HepG2 (cell line): ENCODE measurements around the gene FCER1G. TPM values are rescaled to one million over a fixed set of nuclear protein-coding genes. Genes with fewer than 3 reads are reported as not detected.

Source experiments
- CHD2 ChIP-seq: IDR thresholded peaks from 2 replicates; pipeline ENCODE4 v1.6.1; 2011; ENCODE audit warnings: low read depth, low read length, improper control_type of control experiment
- ELF4 ChIP-seq: sonication (generic); formaldehyde crosslinking; IDR thresholded peaks from 2 replicates; pipeline ENCODE4 v1.5.0; 2020; ENCODE audit warnings: missing genetic modification reagents, mild to moderate bottlenecking, moderate library complexity, borderline replicate concordance
- TAF15 ChIP-seq: fragments of 200-400 bp; formaldehyde crosslinking; IDR thresholded peaks from one replicate; pipeline ENCODE4 v1.6.1; 2018; ENCODE audit warnings: mild to moderate bottlenecking, low read depth, low read length; ENCODE audit not compliant: poor library complexity, severe bottlenecking
- YEATS4 ChIP-seq: sonication (generic); formaldehyde crosslinking; IDR thresholded peaks from 2 replicates; pipeline ENCODE4 v1.4.0; 2020; ENCODE audit warnings: missing genetic modification reagents, borderline replicate concordance
- ZNF205 ChIP-seq: IDR thresholded peaks from 2 replicates; pipeline ENCODE4 v1.6.1; 2018; ENCODE audit warnings: missing biosample characterization, missing genetic modification reagents
- ZNF263 ChIP-seq: sonication (generic); formaldehyde crosslinking; IDR thresholded peaks from 2 replicates; pipeline ENCODE4 v1.4.0; 2020; ENCODE audit warnings: missing genetic modification reagents
- ZNF343 ChIP-seq: sonication (generic); formaldehyde crosslinking; IDR thresholded peaks from 2 replicates; pipeline ENCODE4 v1.4.0; 2020; ENCODE audit warnings: mild to moderate bottlenecking, missing genetic modification reagents
- ZNF674 ChIP-seq: sonication (generic); formaldehyde crosslinking; IDR thresholded peaks from 2 replicates; pipeline ENCODE4 v1.5.0; 2020; ENCODE audit warnings: low read depth, mild to moderate bottlenecking, missing genetic modification reagents
- ZNF781 ChIP-seq: sonication (generic); formaldehyde crosslinking; IDR thresholded peaks from 2 replicates; pipeline ENCODE4 v1.5.1; 2020; ENCODE audit warnings: borderline replicate concordance, mild to moderate bottlenecking, missing genetic modification reagents; ENCODE audit errors: not compliant biosample characterization
- polyA plus RNA-seq, 8 experiments: library from polyadenylated mRNA; depleted of rRNA in 3 of 8; stranded (reverse) in 7 of 8; unstranded in 1 of 8; fragments of >200 nt; fragmentation: Illumina TruSeq in 4 of 8; extraction: Trizol in 4 of 8; gene quantifications; 2 replicates each; pipeline versions ENCODE4 v1.2.1 to v1.2.3, GENCODE V29; 2011 to 2016; ENCODE audit warnings: low read depth in 4 of 8, missing spikeins in 1 of 8, mixed read lengths in 1 of 8; ENCODE audit not compliant: insufficient read depth in 1 of 8
- total RNA-seq, 5 experiments: library from RNA; depleted of rRNA; stranded (reverse); fragments of >200 nt; fragmentation: Illumina TruSeq; extraction: Trizol; gene quantifications; 2 replicates each; pipeline ENCODE4 v1.2.3, GENCODE V29; 2016; ENCODE audit warnings: low read depth in 1 of 5
- TF ChIP-seq, protein P1 (sequence below), 2 experiments: fragments of 450-650 bp in 1 of 2; sonication (generic) in 1 of 2; formaldehyde crosslinking in 1 of 2; IDR thresholded peaks; 2 replicates each; pipeline versions ENCODE4 v1.6.1 to v1.8.0; 2016 to 2022; ENCODE audit warnings: antibody characterized with exemption in 1 of 2, mild to moderate bottlenecking in 1 of 2, missing genetic modification reagents in 1 of 2

FCER1G gene
- total and polyA plus RNA-seq, 2 of the 13 experiments (the other 11 are each of a cell fraction or from before 2014, with no cell fraction given) = 1.3 to 6.4 TPM

DNA sequence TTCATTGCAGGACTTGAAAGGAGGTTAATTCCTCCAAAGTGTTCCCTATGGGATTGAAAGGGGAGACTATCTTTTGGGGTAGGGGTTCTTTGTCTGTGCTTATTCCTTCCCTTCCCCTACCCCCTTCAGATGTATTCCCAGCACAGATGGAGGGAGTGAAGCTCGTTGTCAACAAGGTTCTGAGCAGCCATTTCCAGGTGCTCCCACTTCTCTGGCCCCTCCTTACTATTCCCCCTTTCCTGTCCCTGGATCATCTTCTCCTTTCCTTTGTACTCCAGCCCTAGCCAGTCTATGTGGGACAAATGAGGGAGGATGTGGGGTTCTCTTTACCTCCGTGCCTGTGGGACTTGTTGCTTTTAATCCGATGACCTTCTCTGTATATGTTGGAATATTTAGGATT lies 11.7 kb downstream of the FCER1G start (continued):
- TF ChIP-seq, protein P1, sequence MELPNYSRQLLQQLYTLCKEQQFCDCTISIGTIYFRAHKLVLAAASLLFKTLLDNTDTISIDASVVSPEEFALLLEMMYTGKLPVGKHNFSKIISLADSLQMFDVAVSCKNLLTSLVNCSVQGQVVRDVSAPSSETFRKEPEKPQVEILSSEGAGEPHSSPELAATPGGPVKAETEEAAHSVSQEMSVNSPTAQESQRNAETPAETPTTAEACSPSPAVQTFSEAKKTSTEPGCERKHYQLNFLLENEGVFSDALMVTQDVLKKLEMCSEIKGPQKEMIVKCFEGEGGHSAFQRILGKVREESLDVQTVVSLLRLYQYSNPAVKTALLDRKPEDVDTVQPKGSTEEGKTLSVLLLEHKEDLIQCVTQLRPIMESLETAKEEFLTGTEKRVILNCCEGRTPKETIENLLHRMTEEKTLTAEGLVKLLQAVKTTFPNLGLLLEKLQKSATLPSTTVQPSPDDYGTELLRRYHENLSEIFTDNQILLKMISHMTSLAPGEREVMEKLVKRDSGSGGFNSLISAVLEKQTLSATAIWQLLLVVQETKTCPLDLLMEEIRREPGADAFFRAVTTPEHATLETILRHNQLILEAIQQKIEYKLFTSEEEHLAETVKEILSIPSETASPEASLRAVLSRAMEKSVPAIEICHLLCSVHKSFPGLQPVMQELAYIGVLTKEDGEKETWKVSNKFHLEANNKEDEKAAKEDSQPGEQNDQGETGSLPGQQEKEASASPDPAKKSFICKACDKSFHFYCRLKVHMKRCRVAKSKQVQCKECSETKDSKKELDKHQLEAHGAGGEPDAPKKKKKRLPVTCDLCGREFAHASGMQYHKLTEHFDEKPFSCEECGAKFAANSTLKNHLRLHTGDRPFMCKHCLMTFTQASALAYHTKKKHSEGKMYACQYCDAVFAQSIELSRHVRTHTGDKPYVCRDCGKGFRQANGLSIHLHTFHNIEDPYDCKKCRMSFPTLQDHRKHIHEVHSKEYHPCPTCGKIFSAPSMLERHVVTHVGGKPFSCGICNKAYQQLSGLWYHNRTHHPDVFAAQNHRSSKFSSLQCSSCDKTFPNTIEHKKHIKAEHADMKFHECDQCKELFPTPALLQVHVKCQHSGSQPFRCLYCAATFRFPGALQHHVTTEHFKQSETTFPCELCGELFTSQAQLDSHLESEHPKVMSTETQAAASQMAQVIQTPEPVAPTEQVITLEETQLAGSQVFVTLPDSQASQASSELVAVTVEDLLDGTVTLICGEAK (IDR thresholded peaks at IDR 0.05) = no peak
- TF ChIP-seq, protein P1 (CRISPR knock-in tag; IDR thresholded peaks at IDR 0.05) = no peak
- TF ChIP-seq ELF4 (CRISPR knock-in tag) (no peak), CHD2 (no peak), TAF15 (no peak), ZNF263 (CRISPR knock-in tag) (peak; percentile 16; the same call in 1 of the 2 replicates), ZNF343 (CRISPR knock-in tag) (0 out of 2 replicates have a peak, but pooled peaks have one; percentile 21), ZNF781 (CRISPR knock-in tag) (peak; percentile 31), YEATS4 (CRISPR knock-in tag) (no peak), ZNF674 (CRISPR knock-in tag) (no peak), ZNF205 (0 out of 2 replicates have a peak, but pooled peaks have one; percentile 9)
